Duodenal mucosa (tissue), 2 donors: Measurements from ENCODE around the gene SPATA31E1.

Experiments
- H3K27ac ChIP-seq: one replicate; pipeline ENCODE4 v1.7.0; 2013; ENCODE audit warnings: low read depth, low read length
- H3K27me3 ChIP-seq, 2 donors: one replicate each; pipeline ENCODE4 v1.7.0; 2013; ENCODE audit warnings: low read length in 2 of 2, control low read depth in 1 of 2; ENCODE audit not compliant: insufficient read depth in 2 of 2, control insufficient read depth in 1 of 2
- H3K36me3 ChIP-seq, 2 donors: one replicate each; pipeline ENCODE4 v1.7.0; 2013; ENCODE audit warnings: low read length in 2 of 2, control low read depth in 1 of 2; ENCODE audit not compliant: insufficient read depth in 2 of 2, control insufficient read depth in 1 of 2
- H3K4me1 ChIP-seq, 2 donors: one replicate each; pipeline ENCODE4 v1.7.0; 2013; ENCODE audit warnings: low read length in 2 of 2, control low read depth in 1 of 2; ENCODE audit not compliant: insufficient read depth in 2 of 2, control insufficient read depth in 1 of 2
- H3K4me3 ChIP-seq, 2 donors: one replicate each; pipeline ENCODE4 v1.7.0; 2013; ENCODE audit warnings: low read length in 2 of 2, low read depth in 1 of 2
- H3K9ac ChIP-seq, 2 donors: one replicate each; pipeline ENCODE4 v1.7.0; 2013; ENCODE audit warnings: low read length in 2 of 2, low read depth in 1 of 2
- H3K9me3 ChIP-seq, 2 donors: one replicate each; pipeline ENCODE4 v1.7.0; 2013; ENCODE audit warnings: low read length in 2 of 2, control low read depth in 1 of 2; ENCODE audit not compliant: control insufficient read depth in 1 of 2

The SPATA31E1 gene

GRCh38 chr9:87862536-87863268 lies 20.0 kb upstream of the SPATA31E1 start:
- no peaks in the 10 kb centered on the region for H3K27me3 ChIP-seq
- H3K9ac ChIP-seq = no peak overlapping the region
- no peak overlapping the region for H3K4me3 ChIP-seq
- peaks cover 5 to 7% of the 10 kb centered on the region in 2 donors for H3K9me3 ChIP-seq
- no peak overlapping the region for H3K27ac ChIP-seq
- H3K36me3 ChIP-seq = no peaks in the 10 kb centered on the region
- peaks cover 6 to 23% of the 10 kb centered on the region in 2 donors for H3K4me1 ChIP-seq

DNA sequence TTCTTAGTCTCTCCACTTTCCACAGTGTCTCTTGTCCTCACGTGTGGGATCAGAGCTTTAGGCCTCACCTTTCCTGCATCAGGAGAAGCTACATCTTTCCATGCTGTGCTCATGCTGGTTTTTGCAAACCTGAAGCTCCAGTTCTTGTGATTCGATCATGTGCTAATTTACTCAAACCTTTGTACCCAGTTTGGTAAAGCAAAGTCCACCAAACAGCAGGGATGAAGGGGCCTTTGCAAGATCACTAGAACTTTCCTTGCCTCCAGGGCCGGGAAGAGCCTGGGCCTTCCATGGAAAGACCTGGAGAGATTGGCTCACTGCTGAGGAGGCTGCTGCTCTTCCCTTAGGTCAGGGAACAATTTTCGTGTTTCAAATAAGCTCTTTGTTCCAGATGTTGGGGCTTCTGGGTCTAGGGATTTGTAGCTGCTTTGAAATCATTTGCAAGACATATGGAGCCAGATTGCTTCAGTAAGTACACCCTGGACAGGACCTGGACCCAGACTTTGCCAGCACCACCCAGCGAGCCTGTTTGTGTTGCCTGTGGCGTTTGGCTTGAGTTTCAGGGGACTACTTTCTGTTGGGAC lies 18.7 kb upstream of the SPATA31E1 start:
- Histone ChIP-seq H3K36me3 (no peaks in the 10 kb centered on the region), H3K4me1 (peaks cover 6 to 23% of the 10 kb centered on the region in 2 donors), H3K4me3 (no peak overlapping the region), H3K9ac (no peak overlapping the region), H3K27ac (no peak overlapping the region), H3K9me3 (peaks cover 5 to 6% of the 10 kb centered on the region in 2 donors), H3K27me3 (no peaks in the 10 kb centered on the region)

- no peaks in the 10 kb centered on the region for H3K36me3 ChIP-seq
- H3K27me3 ChIP-seq = no peaks in the 10 kb centered on the region
- H3K9me3 ChIP-seq = peaks cover 3 to 5% of the 10 kb centered on the region in 2 donors
- H3K4me3 ChIP-seq = no peak overlapping the region
- H3K27ac ChIP-seq = no peak overlapping the region
- H3K4me1 ChIP-seq = peaks cover 6 to 23% of the 10 kb centered on the region in 2 donors
- no peak overlapping the region for H3K9ac ChIP-seq
These were observed 17.8 kb upstream of the SPATA31E1 start for GRCh38 chr9:87864915-87865314.

DNA sequence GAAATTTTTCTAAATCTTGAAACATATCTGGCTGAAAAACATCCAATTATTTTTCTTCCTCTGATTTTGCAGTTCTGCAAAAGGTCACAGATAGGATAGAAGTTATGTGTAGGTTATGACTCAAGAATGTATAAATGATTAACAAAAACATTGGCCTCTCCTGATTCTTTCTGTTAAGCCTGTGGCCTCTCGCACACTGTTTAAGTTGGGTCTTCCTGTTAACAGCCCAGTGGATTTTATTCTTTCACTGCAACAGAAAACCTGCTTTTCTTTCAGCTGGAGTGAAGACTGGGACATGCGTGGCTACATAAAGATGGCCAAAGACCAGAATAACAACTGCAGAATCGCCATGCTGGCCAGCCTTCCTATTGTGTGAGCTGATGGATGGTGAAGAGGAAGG lies 17.1 kb upstream of the SPATA31E1 start:
- H3K9me3 ChIP-seq = peaks cover 3 to 5% of the 10 kb centered on the region in 2 donors
- no peaks in the 10 kb centered on the region for H3K27me3 ChIP-seq
- no peaks in the 10 kb centered on the region for H3K36me3 ChIP-seq
- H3K4me1 ChIP-seq = peaks cover 6 to 23% of the 10 kb centered on the region in 2 donors
- no peak overlapping the region for H3K9ac ChIP-seq
- no peak overlapping the region for H3K27ac ChIP-seq
- peak overlapping the region; percentile 50 to 53 for H3K4me3 ChIP-seq

DNA sequence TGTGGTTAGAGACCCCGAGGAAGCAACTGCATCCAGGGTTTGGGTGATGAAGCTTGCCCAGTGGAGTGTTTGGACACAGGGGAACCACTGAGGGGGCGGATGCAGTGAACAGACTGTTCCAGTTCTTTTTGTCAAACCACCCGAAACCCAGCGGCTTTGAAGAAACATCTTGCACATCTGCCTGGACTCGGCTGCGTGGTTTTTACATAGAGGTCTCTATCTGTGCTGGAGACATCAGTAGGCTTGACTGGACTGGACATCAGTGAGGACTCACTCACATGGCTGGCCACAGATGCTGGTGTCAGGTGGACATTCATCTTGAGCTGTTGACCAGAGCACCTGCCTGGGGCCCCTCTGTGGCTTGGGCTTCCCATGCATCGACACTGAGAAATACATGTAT lies 15.3 kb upstream of the SPATA31E1 start:
- Histone ChIP-seq H3K27ac (no peak overlapping the region), H3K9ac (no peak overlapping the region), H3K4me1 (peaks cover 6 to 23% of the 10 kb centered on the region in 2 donors), H3K9me3 (no peaks in the 10 kb centered on the region), H3K36me3 (no peaks in the 10 kb centered on the region), H3K4me3 (no peak overlapping the region), H3K27me3 (no peaks in the 10 kb centered on the region)

- Histone ChIP-seq H3K36me3 (no peaks in the 10 kb centered on the region), H3K9me3 (no peaks in the 10 kb centered on the region), H3K4me1 (peaks cover 7 to 24% of the 10 kb centered on the region in 2 donors), H3K27me3 (no peaks in the 10 kb centered on the region), H3K4me3 (no peak overlapping the region), H3K27ac (no peak overlapping the region), H3K9ac (no peak overlapping the region)
These were observed 14.5 kb upstream of the SPATA31E1 start for GRCh38 chr9:87868175-87868574.

DNA sequence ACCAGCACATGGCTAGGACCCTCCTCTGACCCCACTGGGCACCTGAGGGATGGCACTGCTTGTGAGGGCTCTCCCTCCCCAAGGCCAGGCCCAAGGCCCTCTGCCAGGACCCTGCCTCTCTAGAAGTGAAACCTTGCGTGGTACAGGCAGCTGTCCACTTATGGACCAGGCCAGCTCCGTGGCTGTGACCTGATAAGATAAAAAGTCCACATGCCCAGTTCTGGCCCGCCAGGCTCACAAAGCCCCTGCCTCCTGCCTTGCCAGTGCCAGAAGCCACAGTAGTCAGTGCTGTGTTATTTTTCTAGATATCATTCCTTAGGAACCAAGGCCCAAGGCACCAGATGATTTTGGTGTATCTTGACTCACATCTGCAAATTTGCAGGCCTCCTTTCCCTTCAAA lies 14.0 kb upstream of the SPATA31E1 start:
- H3K36me3 ChIP-seq = no peaks in the 10 kb centered on the region
- peaks cover 11 to 25% of the 10 kb centered on the region in 2 donors for H3K4me1 ChIP-seq
- no peaks in the 10 kb centered on the region for H3K9me3 ChIP-seq
- H3K9ac ChIP-seq = no peak overlapping the region
- no peaks in the 10 kb centered on the region for H3K27me3 ChIP-seq
- no peak overlapping the region for H3K27ac ChIP-seq
- H3K4me3 ChIP-seq = no peak overlapping the region

DNA sequence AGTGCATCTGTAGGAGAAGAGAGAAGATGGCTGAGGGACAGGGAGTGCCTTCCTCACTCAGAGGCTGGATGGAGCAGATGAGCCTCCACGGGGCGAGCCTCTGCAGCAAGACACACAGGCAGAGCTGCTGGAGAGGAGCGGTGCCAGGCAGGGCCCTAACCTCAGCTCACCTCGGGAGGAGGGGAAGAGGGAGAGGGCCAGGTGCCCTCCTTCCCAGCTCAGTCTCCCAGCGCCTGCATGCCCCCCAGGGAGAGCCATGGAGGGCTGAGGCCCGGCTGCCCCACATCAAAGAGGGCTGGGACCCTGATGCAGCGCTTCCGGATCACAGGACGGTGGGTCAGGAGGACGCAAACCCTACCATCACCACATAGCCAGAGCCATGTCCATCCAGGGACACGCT lies 13.6 kb upstream of the SPATA31E1 start:
- Histone ChIP-seq H3K36me3 (no peaks in the 10 kb centered on the region), H3K4me3 (no peak overlapping the region), H3K4me1 (peaks cover 16 to 25% of the 10 kb centered on the region in 2 donors), H3K27me3 (no peaks in the 10 kb centered on the region), H3K9me3 (no peaks in the 10 kb centered on the region), H3K27ac (no peak overlapping the region), H3K9ac (no peak overlapping the region)

- H3K9me3 ChIP-seq = no peaks in the 10 kb centered on the region
- peaks cover 13 to 26% of the 10 kb centered on the region in 2 donors for H3K4me1 ChIP-seq
- H3K9ac ChIP-seq = no peak overlapping the region
- H3K4me3 ChIP-seq = no peak overlapping the region
- H3K27ac ChIP-seq = no peak overlapping the region
- no peaks in the 10 kb centered on the region for H3K36me3 ChIP-seq
- H3K27me3 ChIP-seq = no peaks in the 10 kb centered on the region
These were observed 11.1 kb upstream of the SPATA31E1 start for GRCh38 chr9:87871425-87872078.

DNA sequence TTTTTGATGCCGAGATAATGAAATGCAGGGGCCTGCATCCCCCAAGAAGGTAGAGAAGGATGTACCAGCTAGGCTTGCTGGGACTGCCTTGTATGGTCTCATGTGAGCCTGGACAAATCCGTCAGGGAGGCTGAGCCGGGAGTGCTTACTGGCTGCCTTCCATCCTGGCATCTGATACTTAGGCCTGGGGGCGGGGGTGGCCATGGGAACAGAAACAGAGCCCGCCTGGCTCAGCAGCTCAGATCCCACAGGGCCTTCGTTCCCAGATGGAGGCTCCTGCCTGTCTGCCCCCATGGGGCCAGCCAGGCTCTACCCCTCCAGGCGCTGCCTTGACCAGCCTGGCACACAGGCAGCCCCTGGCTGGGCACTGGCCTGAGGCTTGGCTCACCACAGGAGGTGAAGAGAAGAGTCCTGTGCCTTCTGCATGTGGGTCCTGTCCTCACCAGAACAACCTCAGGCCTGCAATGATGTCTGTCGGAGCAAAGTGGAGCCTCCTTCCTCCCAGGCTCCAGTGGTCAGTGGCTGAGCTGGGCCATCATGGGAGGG lies 10.5 kb upstream of the SPATA31E1 start:
- Histone ChIP-seq H3K27ac (no peak overlapping the region), H3K36me3 (no peaks in the 10 kb centered on the region), H3K4me3 (no peak overlapping the region), H3K4me1 (peaks cover 19 to 26% of the 10 kb centered on the region in 2 donors), H3K9me3 (no peaks in the 10 kb centered on the region), H3K27me3 (no peaks in the 10 kb centered on the region), H3K9ac (no peak overlapping the region)
